DND-41 (cell line): ENCODE results near the gene LAMP1.
"Not testable (repeated sequence)": the region's sequence is repeated elsewhere in the genome, so short reads cannot be mapped to it uniquely, and the experiment has no call there.

Source experiments
- ATAC-seq: fragments of 200-7000 bp; cut with Tn5 transposase; 3 replicates; pipeline ENCODE4 v1.9.1; 2021; ENCODE audit warnings: low read depth; ENCODE audit not compliant: insufficient read depth
- DNase-seq: peaks from one replicate; pipeline ENCODE4 v3.0.0-alpha.2; 2020
- H2AFZ ChIP-seq: 2 replicates; pipeline ENCODE4 v1.6.0; 2012; ENCODE audit warnings: low read depth, low read length
- H3K27ac ChIP-seq: 2 replicates; pipeline ENCODE4 v1.5.1; 2012; ENCODE audit warnings: low read length, inconsistent platforms
- H3K27me3 ChIP-seq: fragments of 200-600 bp; sonication (generic); 2 replicates; pipeline ENCODE4 v1.6.0; 2012; ENCODE audit warnings: low read length, mild to moderate bottlenecking, inconsistent platforms; ENCODE audit not compliant: insufficient read depth, poor library complexity
- H3K36me3 ChIP-seq: 2 replicates; pipeline ENCODE4 v1.5.1; 2012; ENCODE audit warnings: low read length, inconsistent platforms; ENCODE audit not compliant: insufficient read depth
- H3K4me1 ChIP-seq: 2 replicates; pipeline ENCODE4 v1.5.1; 2012; ENCODE audit warnings: mild to moderate bottlenecking, low read length; ENCODE audit not compliant: insufficient read depth
- H3K4me2 ChIP-seq: 2 replicates; pipeline ENCODE4 v1.6.0; 2012; ENCODE audit warnings: mild to moderate bottlenecking, moderate library complexity, low read length, inconsistent platforms; ENCODE audit not compliant: insufficient read depth
- H3K4me3 ChIP-seq, 2 experiments: fragments of 200-600 bp in 1 of 2; shearing (Covaris generic) in 1 of 2; 2 replicates each; pipeline ENCODE4 v1.5.1; 2012 to 2016; ENCODE audit warnings: inconsistent platforms in 2 of 2, low read length in 2 of 2, mild to moderate bottlenecking in 2 of 2, low read depth in 1 of 2, moderate library complexity in 1 of 2
- H3K79me2 ChIP-seq: 2 replicates; pipeline ENCODE4 v1.6.0; 2012; ENCODE audit warnings: low read length, inconsistent platforms; ENCODE audit not compliant: insufficient read depth
- H3K9ac ChIP-seq: 2 replicates; pipeline ENCODE4 v1.6.0; 2012; ENCODE audit warnings: low read depth, mild to moderate bottlenecking, inconsistent platforms, low read length, moderate library complexity
- H3K9me3 ChIP-seq: 2 replicates; pipeline ENCODE4 v1.5.1; 2012; ENCODE audit warnings: low read length, moderate library complexity, mild to moderate bottlenecking, inconsistent platforms; ENCODE audit not compliant: insufficient read depth, severe bottlenecking
- H4K20me1 ChIP-seq: 2 replicates; pipeline ENCODE4 v1.6.0; 2012; ENCODE audit warnings: low read length; ENCODE audit not compliant: insufficient read depth
- CTCF ChIP-seq: IDR thresholded peaks from 2 replicates; pipeline ENCODE4 v1.5.1; 2012; ENCODE audit warnings: borderline replicate concordance, low read length, moderate library complexity, mild to moderate bottlenecking; ENCODE audit not compliant: poor library complexity, severe bottlenecking; ENCODE audit errors: extremely low read depth
- EZH2 ChIP-seq: IDR thresholded peaks from 3 replicates; pipeline ENCODE4 v1.6.1; 2012; ENCODE audit warnings: borderline replicate concordance, low read depth, mild to moderate bottlenecking, moderate library complexity, low read length, inconsistent platforms; ENCODE audit not compliant: severe bottlenecking

LAMP1 gene

GRCh38 chr13:113345486-113345885 is 48.4 kb downstream of the LAMP1 start:
- ATAC-seq = no peak
- no peak overlapping the region for H3K4me3 ChIP-seq
- H3K27me3 ChIP-seq = no peaks in the 10 kb centered on the region
- TF ChIP-seq CTCF = no peak
- TF ChIP-seq EZH2 = no peak
- no peaks in the 10 kb centered on the region for H3K4me1 ChIP-seq
- H3K4me2 ChIP-seq = no peak overlapping the region
- H3K79me2 ChIP-seq = no peaks in the 10 kb centered on the region
- no peaks in the 10 kb centered on the region for H4K20me1 ChIP-seq
- H3K27ac ChIP-seq = no peak overlapping the region
- no peak for DNase-seq
- H2AFZ ChIP-seq = no peak overlapping the region
- peaks cover 7% of the 10 kb centered on the region for H3K9me3 ChIP-seq
- no peaks in the 10 kb centered on the region for H3K36me3 ChIP-seq
- no peak overlapping the region for H3K9ac ChIP-seq

- H3K27me3 ChIP-seq, H3K4me3 ChIP-seq, H3K9me3 ChIP-seq, H3K9ac ChIP-seq, H3K4me2 ChIP-seq, H3K27ac ChIP-seq, H2AFZ ChIP-seq, ATAC-seq, H3K36me3 ChIP-seq, H3K79me2 ChIP-seq, H3K4me1 ChIP-seq, DNase-seq, H4K20me1 ChIP-seq: not testable (repeated sequence)
Observed at GRCh38 chr13:113347736-113348225, 50.7 kb downstream of the LAMP1 start.

GRCh38 chr13:113348591-113348990 is 51.6 kb downstream of the LAMP1 start:
- H3K79me2 ChIP-seq = no peaks in the 10 kb centered on the region
- H3K27ac ChIP-seq = no peak overlapping the region
- no peak for DNase-seq
- H2AFZ ChIP-seq = no peak overlapping the region
- TF ChIP-seq CTCF (no peak), EZH2 (no peak)
- ATAC-seq = no peak
- no peak overlapping the region for H3K4me2 ChIP-seq
- no peaks in the 10 kb centered on the region for H3K27me3 ChIP-seq
- H3K9me3 ChIP-seq = peaks cover 7% of the 10 kb centered on the region
- no peaks in the 10 kb centered on the region for H3K4me1 ChIP-seq
- H3K36me3 ChIP-seq = no peaks in the 10 kb centered on the region
- no peaks in the 10 kb centered on the region for H4K20me1 ChIP-seq
- no peak overlapping the region for H3K9ac ChIP-seq
- H3K4me3 ChIP-seq = no peak overlapping the region

- H3K79me2 ChIP-seq = no peaks in the 10 kb centered on the region
- TF ChIP-seq CTCF (no peak), EZH2 (no peak)
- H4K20me1 ChIP-seq = no peaks in the 10 kb centered on the region
- H2AFZ ChIP-seq = no peak overlapping the region
- ATAC-seq (no peak), DNase-seq (no peak)
- H3K9ac ChIP-seq = no peak overlapping the region
- no peaks in the 10 kb centered on the region for H3K36me3 ChIP-seq
- no peak overlapping the region for H3K27ac ChIP-seq
- no peak overlapping the region for H3K4me2 ChIP-seq
- H3K4me1 ChIP-seq = no peaks in the 10 kb centered on the region
- peaks cover 7% of the 10 kb centered on the region for H3K9me3 ChIP-seq
- no peaks in the 10 kb centered on the region for H3K27me3 ChIP-seq
- H3K4me3 ChIP-seq = no peak overlapping the region
Observed at GRCh38 chr13:113349050-113349449, 52.0 kb downstream of the LAMP1 start.
